NCI-H526 treated with DMSO at 0.1 percent for 48 hours (cell line): ENCODE data around the gene LRRC4C.

Source experiments
- DNase-seq: peaks from one replicate; lab custom pipeline; 2025; lab: John Stamatoyannopoulos, UW

Gene LRRC4C

GRCh38 chr11:41323446-41323845, 136.0 kb downstream of the LRRC4C start:
- DNase-seq = no peak

DNA sequence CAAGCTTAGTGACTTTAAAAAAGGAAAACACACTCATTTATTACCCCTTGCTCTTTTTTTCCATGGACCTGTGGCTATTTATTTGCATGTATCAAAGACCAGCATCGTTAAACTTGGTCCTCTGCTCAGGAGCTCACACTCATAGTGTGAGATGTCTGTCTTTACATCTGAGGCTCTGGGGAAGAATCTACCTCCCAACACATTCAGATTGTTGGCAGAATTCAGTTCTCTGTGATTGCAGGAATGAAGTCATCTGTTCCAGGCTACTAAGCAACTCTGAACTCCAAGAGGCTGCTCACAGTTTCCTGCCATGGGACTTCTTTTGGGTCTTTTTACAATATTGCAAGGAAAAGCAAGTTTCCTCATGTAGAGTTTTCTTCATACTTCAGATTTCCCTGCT, 138.8 kb downstream of the LRRC4C start:
- no peak for DNase-seq

- no peak for DNase-seq
Measured at GRCh38 chr11:41320238-41320637, 139.2 kb downstream of the LRRC4C start.

DNA sequence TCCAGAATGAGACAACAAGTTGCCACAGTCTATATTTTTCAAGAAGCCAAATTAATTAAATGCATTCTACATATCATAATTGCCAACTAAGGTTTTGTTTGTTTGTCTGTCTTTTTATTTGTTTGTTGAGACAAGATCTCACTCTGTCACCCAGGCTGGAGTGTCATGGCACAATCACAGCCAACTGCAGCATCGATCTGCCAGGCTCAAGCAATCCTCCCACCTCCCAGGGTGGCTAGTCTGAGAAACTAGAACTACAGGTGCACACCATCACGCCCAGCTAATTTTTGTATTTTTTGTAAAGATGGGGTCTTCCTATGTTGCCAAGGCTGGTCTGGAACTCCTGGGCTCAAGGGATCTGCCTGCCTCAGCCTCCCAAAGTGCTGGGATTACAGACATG, 140.0 kb downstream of the LRRC4C start:
- DNase-seq = no peak

GRCh38 chr11:41316751-41317150, 142.7 kb downstream of the LRRC4C start:
- DNase-seq = no peak

- DNase-seq = no peak
Measured at GRCh38 chr11:41313226-41313625, 146.2 kb downstream of the LRRC4C start.

DNA sequence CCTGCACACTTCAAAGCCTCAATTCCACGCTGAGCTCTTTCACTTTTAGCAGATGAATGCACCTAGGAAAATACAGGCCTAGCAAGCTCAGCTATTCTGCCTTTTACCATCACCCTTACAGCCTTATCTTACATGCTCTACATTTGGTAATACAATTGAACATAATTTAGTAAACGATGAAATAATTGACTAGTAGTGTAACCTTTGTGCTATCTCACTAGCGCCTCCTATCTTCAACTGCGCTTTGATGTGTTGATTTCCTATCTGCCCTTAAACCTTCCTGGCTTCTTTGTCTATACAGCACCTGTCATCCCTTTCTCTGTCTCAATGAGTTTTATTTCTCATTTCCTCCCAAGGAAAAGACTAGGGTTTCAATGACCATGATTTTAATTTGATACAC, 149.7 kb downstream of the LRRC4C start:
- no peak for DNase-seq

GRCh38 chr11:41309111-41309522, 150.3 kb downstream of the LRRC4C start:
- no peak for DNase-seq

GRCh38 chr11:41308286-41308685, 151.2 kb downstream of the LRRC4C start:
- DNase-seq = no peak

- no peak for DNase-seq
Measured at GRCh38 chr11:41307296-41308080, 152.0 kb downstream of the LRRC4C start.

DNA sequence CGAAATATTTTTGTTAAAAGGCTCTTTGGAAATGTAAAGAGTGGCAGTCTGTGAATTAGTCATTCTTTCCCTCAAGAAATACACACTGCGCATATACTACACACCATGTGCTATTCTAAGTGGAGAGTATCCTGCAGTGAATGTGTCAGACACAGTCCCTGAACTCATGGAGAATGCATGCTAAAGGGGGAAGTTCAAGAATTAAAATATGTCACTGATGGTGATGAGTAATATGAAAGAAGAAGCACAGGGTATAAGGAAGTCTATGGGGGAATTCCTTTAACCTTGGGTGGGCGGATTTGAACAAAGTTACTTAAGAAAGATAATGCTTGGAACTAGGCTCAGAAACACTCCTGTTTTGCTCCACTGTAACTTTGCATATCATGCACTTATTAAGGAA, 153.0 kb downstream of the LRRC4C start:
- no peak for DNase-seq

GRCh38 chr11:41301023-41301422, 158.4 kb downstream of the LRRC4C start:
- DNase-seq = no peak

GRCh38 chr11:41289408-41289807, 170.0 kb downstream of the LRRC4C start:
- DNase-seq = no peak

DNA sequence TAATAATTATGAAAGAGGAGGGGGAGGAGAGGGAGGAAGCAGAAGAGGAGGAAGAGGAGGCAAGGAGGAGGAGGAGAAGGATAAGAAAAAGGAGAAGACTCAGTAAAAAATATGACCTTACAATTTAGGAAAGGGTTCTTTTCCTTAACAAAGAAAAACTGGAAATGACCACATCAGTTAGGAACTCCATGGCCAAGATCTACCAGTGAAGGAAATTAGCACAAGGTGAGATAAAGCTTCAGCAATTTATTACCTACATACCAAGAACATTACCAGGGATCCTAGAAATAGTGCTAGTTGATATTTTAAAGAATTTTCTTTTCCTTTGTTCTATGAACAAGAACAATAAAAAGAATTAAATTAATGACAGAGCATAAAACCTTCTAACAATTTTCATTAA, 172.7 kb downstream of the LRRC4C start:
- DNase-seq = no peak

DNA sequence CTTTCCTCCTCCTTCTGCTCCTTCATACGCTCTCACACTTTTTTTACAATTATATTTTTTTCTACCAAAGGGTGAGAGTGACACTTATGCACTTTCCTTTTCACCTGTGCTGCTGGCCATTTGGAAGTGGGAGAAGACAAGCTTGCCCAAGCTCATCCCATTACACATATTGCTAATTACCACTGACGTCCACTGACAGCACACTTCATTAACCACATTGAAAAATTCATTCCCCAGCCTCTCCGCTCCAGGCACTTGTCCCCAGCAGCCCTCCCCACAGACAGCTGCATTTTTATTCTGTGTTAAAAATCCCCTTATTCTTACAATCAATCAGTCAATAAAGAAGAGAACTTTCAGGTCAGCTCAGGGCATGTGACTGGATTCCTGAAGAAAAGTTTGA, 175.1 kb downstream of the LRRC4C start:
- no peak for DNase-seq

GRCh38 chr11:41283191-41283930, 176.1 kb downstream of the LRRC4C start:
- DNase-seq = no peak

DNA sequence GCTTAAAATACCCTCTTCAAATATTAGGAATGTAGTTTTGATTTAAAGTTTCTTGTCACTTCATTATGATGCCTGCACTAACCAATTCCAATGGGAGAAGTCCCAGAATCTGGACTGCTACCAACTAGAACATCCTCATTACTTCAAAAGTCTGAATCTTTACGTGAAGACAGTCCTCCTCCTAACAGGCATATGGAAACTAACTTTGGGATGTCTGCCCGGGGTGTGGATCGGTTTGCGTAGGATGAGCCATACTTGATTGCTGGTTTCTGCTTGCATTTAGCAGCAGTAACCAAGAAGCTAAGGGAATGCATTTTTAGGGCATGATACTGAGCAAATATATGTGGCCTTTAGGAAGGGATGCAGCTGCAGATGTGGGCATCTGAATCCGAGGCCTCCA, 177.1 kb downstream of the LRRC4C start:
- DNase-seq = no peak

DNA sequence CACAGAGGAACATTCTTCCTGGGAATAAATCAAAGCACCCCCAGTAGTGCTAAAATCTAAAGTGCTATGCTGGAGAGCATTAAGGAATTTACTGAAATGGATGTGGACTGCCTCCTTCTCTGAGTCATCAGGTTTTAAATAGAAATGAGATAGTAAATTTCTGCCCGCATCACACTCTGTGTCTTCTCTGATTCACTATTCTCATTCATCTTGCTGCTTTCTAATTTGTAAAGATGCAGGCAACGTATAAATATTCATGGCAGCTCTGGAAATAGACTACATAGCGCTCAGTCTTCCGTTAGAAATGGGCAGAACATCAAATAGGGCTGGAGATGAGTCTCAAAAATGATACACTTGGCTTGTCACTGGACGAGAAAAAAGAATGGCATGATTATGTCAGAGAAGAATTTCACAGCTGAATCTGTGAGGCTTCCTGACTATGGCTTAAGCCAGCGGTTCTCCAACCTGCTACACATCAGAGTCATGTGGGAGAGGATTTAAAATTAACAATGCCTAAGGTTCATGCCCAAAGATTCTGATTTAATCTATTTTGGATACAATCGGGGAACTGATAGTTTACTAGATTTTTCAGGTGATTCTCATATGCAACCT, 178.2 kb downstream of the LRRC4C start:
- no peak for DNase-seq

GRCh38 chr11:41274831-41275230, 184.6 kb downstream of the LRRC4C start:
- DNase-seq = no peak

- DNase-seq = no peak
Measured at GRCh38 chr11:41273908-41274307, 185.5 kb downstream of the LRRC4C start.

- no peak for DNase-seq
Measured at GRCh38 chr11:41267451-41267850, 192.0 kb downstream of the LRRC4C start.

GRCh38 chr11:41256041-41256440, 203.4 kb downstream of the LRRC4C start:
- no peak for DNase-seq

- DNase-seq = no peak
Measured at GRCh38 chr11:41254966-41255365, 204.5 kb downstream of the LRRC4C start.
